DLD1 (cell line): ENCODE data around the gene MAEL.
"Not testable (repeated sequence)": the region's sequence is repeated elsewhere in the genome, so short reads cannot be mapped to it uniquely, and the experiment has no call there.

ENCODE experiments used
- in situ Hi-C: cut with HindIII; loops from 2 replicates; pipeline ENCODE4 v1.10.0; 2017; ENCODE audit warnings: low sequenced_read_pairs

MAEL gene

DNA sequence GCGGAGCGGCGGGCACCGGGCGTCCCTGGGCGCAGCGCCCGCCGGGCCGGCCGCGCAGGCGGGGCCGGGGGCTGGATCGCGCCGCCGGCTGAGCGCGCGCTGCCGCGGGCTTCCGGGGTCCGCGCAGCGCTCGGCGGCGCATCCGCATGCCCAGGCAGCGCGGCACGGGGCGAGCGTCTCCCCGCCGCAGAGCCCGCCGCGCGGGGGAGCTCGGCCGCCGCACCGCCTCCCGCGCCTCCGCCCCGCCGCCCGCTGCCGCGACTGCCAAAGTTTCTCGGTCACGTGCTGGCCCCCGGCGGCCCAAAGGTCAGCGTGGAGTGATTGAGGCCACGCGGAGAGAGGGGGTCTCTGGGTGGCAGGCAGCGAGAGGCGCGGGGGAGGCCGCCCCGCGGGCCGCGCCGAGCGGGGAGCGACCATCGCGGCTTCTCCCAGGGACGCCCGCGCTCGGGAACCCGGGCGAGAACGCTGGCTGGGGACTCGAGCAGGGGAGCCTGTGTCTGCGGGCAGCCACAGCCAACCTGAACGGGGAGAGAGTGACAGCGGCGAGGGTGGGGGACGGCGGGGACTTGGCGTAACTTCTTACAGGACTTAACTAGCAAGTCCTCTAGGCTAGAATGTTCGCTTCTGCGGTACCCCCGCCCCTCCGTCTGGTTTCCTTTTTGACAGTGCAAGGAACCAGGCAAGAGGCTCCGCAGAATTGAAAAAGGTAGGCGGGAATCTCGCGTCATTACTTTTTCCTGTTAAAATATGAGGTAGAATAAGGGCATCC, 13.5 kb upstream of the MAEL start, which contains the start of gene ILDR2:
ILDR2 (minus strand) TSS at position 180 of the 769 bp plus-strand sequence. CDS start 272 bp downstream, outside the sequence.
- in situ Hi-C loops, result no loop called here

- in situ Hi-C loops, result no loop called here
These were observed 11.1 kb upstream of the MAEL start for GRCh38 chr1:166977951-166978350.

DNA sequence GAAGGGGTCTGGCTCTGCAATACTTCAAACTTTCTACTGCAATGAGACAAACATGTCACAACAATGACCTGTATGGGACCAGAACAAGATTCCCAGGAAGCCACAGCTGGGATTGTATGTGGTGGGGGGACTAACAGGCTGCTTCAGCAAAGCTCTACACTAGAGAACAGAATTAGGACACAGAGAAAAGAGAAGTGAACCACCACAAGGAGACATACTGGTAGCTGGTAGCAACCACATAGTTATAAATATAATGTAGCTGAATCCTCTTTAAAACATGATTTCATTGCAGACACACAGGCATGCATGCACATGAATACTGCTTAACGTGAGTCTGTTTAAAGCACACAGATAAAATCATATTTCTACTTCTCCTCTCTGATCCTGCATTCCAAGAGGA, 10.3 kb upstream of the MAEL start:
- in situ Hi-C loops, result no loop called here

DNA sequence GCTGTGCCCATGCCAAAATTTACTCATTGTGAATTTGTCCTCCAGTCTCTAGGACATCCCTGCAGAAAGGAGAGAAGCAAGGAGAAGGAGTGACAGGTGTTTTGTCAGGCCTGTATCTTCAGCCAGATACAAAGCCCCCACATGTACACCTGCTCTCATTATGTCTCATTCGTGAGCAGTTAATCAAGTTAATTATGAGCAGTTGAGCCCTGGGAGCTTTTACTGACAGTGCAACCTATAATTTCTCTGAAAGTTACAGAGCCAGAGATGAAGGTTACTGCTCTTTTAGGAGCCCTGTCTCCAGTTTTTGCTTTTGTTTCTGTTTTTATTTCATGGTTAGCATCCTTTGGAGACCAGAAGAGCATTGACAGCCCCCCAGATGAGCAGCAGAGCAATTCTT, 8.7 kb upstream of the MAEL start:
- in situ Hi-C loops, result no loop called here

GRCh38 chr1:166980818-166981217, 8.3 kb upstream of the MAEL start:
- in situ Hi-C loops, result no loop called here

DNA sequence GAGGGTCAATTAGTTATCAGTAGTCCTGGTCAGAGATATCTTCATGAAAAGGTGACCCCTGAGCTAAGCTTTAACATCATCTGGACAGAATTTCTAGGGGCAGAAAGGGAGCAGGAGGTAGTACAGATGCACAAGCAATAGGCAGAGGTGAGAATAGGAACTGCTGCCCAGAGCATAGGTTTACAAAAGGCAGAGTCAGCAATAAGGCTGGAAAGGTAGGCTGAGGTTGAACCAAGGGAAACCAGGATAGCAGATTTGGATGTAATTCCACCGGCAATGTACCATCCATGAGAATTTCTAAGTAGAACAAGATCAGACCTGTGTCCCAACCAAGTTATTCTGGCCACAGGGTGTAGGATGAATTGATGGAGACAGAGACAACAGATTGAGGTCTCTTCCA, 7.5 kb upstream of the MAEL start:
- in situ Hi-C loops, result no loop called here

- in situ Hi-C loops, result no loop called here
These were observed 10.0 kb downstream of the MAEL start for GRCh38 chr1:166999075-166999474.

- in situ Hi-C loops, result no loop called here
These were observed 10.5 kb downstream of the MAEL start for GRCh38 chr1:166999500-167000055.

GRCh38 chr1:167000546-167000945, 11.5 kb downstream of the MAEL start:
- in situ Hi-C loops, result no loop called here

- in situ Hi-C loops, result no loop called here
These were observed 13.3 kb downstream of the MAEL start for GRCh38 chr1:167002354-167002753.

DNA sequence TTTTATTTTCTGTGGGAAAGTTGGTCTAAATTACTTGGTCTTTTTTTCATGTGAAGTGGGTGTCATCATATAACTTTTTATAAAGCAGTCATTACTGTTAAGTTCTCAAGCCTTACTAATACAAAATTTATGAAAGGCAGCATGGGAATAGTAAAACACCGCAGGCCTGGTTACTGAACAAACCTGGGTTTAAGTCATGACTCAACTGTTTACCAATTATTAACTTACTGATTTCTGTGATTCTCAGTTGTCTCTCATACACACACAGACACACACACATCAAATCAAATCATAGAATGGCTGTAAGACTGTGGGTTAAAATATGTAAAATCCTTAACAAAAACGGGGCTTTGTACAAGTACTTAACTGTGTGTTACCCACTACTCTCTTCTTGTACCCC, 14.6 kb downstream of the MAEL start:
- in situ Hi-C loops, result no loop called here

- in situ Hi-C loops, result no loop called here
These were observed 22.6 kb downstream of the MAEL start for GRCh38 chr1:167011560-167012191.

GRCh38 chr1:167012570-167012969, 23.5 kb downstream of the MAEL start:
- in situ Hi-C loops, result no loop called here

- in situ Hi-C loops, result no loop called here
These were observed 24.2 kb downstream of the MAEL start for GRCh38 chr1:167013108-167013929.

DNA sequence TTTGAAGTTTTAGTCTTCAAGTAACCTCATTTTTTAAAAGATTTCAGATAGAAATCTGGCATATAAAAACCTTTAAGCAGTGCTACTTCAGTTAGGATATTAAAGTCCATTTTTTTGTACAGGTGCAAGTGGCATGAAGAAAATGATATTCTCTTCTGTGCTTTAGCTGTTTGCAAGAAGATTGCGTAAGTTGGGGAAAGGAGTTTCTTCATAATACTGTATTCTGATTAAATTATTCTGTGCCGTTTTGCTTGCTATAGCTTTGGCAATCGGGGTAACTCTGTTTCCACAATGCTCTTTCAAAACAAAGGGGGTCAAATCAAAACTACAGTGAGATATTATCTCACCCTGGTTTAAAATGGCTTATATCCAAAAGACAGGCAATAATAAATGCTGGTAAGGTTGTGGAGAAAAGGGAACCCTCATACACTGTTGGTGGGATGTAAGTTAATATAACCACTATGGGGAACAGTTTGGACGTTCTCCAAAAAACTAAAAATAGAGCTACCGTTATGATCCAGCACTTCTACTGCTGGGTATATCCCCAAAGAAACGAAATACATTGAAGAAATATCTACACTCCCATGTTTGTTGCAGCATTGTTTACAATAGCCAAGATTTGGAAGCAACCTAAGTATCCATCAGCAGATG, 27.1 kb downstream of the MAEL start:
- in situ Hi-C loops, result no loop called here

DNA sequence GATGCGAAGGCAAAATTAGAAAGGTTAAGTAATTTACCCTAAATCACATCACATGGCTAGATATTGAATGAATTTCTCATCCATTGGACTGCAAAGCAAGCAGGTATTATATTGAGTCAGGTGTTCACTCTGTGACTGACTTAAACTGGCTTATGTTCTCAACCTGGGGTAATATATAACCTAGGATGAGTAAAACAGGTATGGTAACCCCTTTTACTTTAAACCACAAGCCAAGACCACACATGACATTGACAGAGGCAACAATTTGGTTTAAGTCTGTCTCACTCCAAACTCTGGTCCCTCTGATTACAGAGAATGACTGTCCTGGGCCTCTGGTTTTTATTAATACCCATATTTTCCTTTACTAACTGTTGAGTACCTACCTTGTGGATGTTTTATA, 33.3 kb downstream of the MAEL start:
- in situ Hi-C loops, result no loop called here

GRCh38 chr1:167029553-167029952, 40.5 kb downstream of the MAEL start:
- in situ Hi-C loops, result not testable (repeated sequence)

DNA sequence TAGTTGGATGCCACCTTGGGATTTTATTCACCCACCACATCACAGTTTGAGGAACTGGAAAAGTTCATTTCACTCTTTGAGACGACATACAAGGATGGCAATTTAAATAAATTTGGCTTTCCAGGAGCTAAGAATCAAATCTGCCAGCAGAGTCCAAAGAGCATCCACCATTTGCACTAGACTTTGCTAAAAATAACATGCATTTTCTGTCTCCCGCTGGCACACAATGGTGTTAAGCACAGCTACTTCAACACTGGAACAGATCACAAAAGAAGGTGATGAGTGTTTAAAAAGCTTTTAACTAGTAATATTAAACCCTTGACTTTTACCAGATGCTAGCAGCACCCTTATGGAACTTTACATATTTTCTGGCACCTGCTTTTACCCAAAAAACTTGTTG, 44.6 kb downstream of the MAEL start:
- in situ Hi-C loops, result no loop called here

DNA sequence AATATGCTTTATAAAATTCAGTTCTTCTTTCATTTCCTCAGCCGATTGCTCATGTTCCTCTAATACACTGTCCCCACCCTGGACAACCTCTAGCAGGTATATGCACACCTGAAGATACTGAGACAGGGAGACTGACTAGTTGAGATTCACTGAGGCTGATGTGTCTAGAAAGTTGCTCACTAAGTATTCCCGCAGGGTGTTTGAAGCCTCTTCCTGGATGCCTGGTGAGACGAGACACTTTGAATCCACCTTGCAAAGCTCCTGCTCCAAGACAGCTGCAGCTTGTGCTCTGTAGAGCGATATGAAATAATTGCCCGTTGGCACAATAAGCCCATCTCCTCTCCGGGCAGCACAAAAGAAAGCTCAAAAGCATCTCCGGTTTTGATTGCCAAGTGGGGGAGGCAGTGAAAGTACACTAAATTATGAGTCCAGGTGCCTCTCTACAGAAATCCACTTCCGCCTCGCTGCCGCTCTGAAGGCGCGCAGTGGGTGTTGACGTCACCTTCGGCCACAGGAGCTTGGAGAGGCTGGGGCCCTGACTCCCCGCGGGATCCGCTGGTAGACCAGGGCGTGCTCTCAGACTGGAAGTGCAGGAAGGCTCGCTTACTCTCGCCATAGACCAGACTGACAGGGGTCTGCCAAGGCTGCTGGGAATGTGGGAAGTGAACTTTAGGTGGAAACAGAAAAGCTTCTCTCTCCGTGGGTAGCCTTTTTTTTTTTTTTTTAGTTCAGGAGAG, 54.8 kb downstream of the MAEL start:
- in situ Hi-C loops, result no loop called here

- in situ Hi-C loops, result loop anchor here (25.0 kb wide), 2 partner anchors 115 to 385 kb away; no protein-coding TSS in a partner anchor
These were observed 62.8 kb downstream of the MAEL start for GRCh38 chr1:167051907-167052306.
